Pancreas (tissue), 10 donors: ENCODE measurements around the gene MSLN. TPM values are rescaled to one million over a fixed set of nuclear protein-coding genes. Genes with fewer than 3 reads are reported as not detected.

ENCODE experiments used
- ATAC-seq, 4 donors: fragments of 200-7000 bp; cut with Tn5 transposase; one replicate each; pipeline versions ENCODE4 v1.8.0 to v1.9.1; 2020; ENCODE audit warnings: mild to moderate bottlenecking in 4 of 4, moderate library complexity in 4 of 4
- DNase-seq, 6 donors: peaks; one replicate each; pipeline ENCODE4 v3.0.0-alpha.2; 2020
- FAIRE-seq: peaks from 2 replicates; lab custom pipeline; 2012; peaks lifted over from hg19 to GRCh38; lab: Jason Lieb, UNC
- H3K27ac ChIP-seq, 4 donors: fragments of 200-600 bp; sonication (generic); 1 replicate in 3 of 4; 2 replicates in 1 of 4; pipeline versions ENCODE4 v1.5.0 to v1.8.0; 2020
- H3K27me3 ChIP-seq, 4 donors: fragments of 200-600 bp; one replicate each; pipeline ENCODE4 v1.8.0; 2021
- H3K36me3 ChIP-seq, 3 donors: fragments of 200-600 bp; sonication (generic) in 1 of 3; one replicate each; pipeline versions ENCODE4 v1.5.0 to v1.8.0; 2020 to 2021
- H3K4me1 ChIP-seq, 3 donors: fragments of 200-600 bp; one replicate each; pipeline ENCODE4 v1.8.0; 2021
- H3K4me3 ChIP-seq, 4 donors: fragments of 200-600 bp; sonication (generic) in 2 of 4; one replicate each; pipeline versions ENCODE4 v1.5.0 to v1.8.0; 2020 to 2021
- H3K9me3 ChIP-seq, 4 donors: fragments of 200-600 bp; one replicate each; pipeline ENCODE4 v1.8.0; 2021
- CTCF ChIP-seq, 4 donors: fragments of 200-600 bp; sonication (generic) in 3 of 4; IDR thresholded peaks; one replicate each; pipeline versions ENCODE4 v1.5.0 to v1.8.0; 2021; ENCODE audit warnings: antibody characterized with exemption in 4 of 4
- WGBS, 2 donors: extraction: QIAGEN DNeasy Blood & Tissue Kit; methylation state at CpG; one replicate each; pipeline ENCODE4 v1.1.7; 2013; 5-methylcytosine and 5-hydroxymethylcytosine counted together
- intact Hi-C, 3 donors: fragments of 100-400 bp; cut with DNase I; formaldehyde crosslinking; loops; one replicate each; pipeline versions ENCODE4 v1.11.1 to v1.14.2; 2022
- polyA plus RNA-seq, 2 donors: library from polyadenylated mRNA; stranded (reverse); fragments of 200-250 nt; gene quantifications; one replicate each; pipeline ENCODE4 v1.2.3, GENCODE V29; 2013
- total RNA-seq, 6 donors: library from RNA; stranded (reverse); fragmentation: NEBNext Ultra II Directional in 4 of 6; extraction: Animal tissue kit (Norgen Biotek cat#: 25700) in 4 of 6; gene quantifications; one replicate each; pipeline versions ENCODE4 v1.2.1 to v1.2.4, GENCODE V29; 2021 to 2023
- donor health status: healthy with polysubstance abuse.
- donor health status: DM: no; HTN: no; CAD: no; lungs with moderate emphysema.
- donor health status: DM: no; HTN: no; CAD: no.
- donor health status: control.
- donor health status: control.
- donor health status: Bipolar disorder and iron deficiency.
- donor health status: DM: yes; HTN: yes; CAD: no.
- donor health status: DM: no; HTN: no; CAD: no.
- donor health status: DM: no; HTN: no; CAD: no.
- donor health status: DM: yes; HTN: yes; CAD: no.

MSLN gene
- total and polyA plus RNA-seq, 8 donors, result 0.35 to 4.6 (median 0.96) TPM; not detected in 1

GRCh38 chr16:813916-814412 lies 53.4 kb downstream of the MSLN start:
- Histone ChIP-seq H3K36me3 (no peaks in the 10 kb centered on the region), H3K9me3 (no peaks in the 10 kb centered on the region), H3K4me1 (no peaks in the 10 kb centered on the region), H3K4me3 (no peak overlapping the region), H3K27ac (no peak overlapping the region), H3K27me3 (peaks cover 0 to 22% (median 2%) of the 10 kb centered on the region in 4 donors)
- FAIRE-seq (no peak), ATAC-seq (no peak), DNase-seq (no peak)
- 54 to 58% methylated on average over 22 of the region's 22 CpGs for WGBS, 2 donors
- intact Hi-C loops, result loop anchor here in 1 of 3 donors (2.0 to 10.0 kb wide), 2 partner anchors 243 to 381 kb away; no protein-coding TSS in a partner anchor
- TF ChIP-seq CTCF (IDR thresholded peaks at IDR 0.05), result no peak

GRCh38 chr16:814974-815373 lies 54.4 kb downstream of the MSLN start:
- peaks cover 0 to 22% (median 2%) of the 10 kb centered on the region in 4 donors for H3K27me3 ChIP-seq
- WGBS, 2 donors, result 50 to 63% methylated on average over 9 of the region's 9 CpGs

DNA sequence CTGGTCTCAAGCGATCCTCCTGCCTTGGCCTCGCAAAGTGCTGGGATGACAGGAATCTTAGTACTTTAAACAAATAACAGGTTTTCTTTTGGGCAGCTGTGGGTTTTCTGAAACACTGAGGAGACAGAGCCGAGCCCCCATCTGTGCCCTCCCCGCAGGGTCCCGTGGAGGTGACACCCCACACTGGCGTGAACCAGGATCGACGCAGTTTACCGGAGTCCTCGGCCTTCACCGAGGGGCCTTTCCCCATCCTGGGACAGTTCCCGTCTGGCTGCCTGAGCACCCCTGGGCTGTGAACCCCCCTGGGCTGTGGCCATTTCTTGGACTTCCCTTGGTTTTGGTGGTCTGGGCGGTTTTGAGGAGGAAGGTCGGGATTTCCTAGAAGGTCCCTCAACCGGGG lies 55.3 kb downstream of the MSLN start:
- DNase-seq, result peak in 1 of 6 donors; percentile 55
- TF ChIP-seq CTCF (IDR thresholded peaks at IDR 0.05), result no peak
- Histone ChIP-seq H3K4me1 (no peaks in the 10 kb centered on the region), H3K4me3 (no peak overlapping the region), H3K9me3 (no peaks in the 10 kb centered on the region), H3K27me3 (peaks cover 0 to 22% (median 2%) of the 10 kb centered on the region in 4 donors), H3K36me3 (no peaks in the 10 kb centered on the region), H3K27ac (no peak overlapping the region)
- no peak for FAIRE-seq
- 73 to 84% methylated on average over 15 of the region's 15 CpGs for WGBS, 2 donors
- no peak for ATAC-seq
- intact Hi-C loops, result loop anchor here in 2 of 3 donors (5.0 to 10.0 kb wide), 2 partner anchors 236 to 379 kb away; no protein-coding TSS in a partner anchor

More at GRCh38 chr16:814974-815373, 54.4 kb downstream of the MSLN start:
- H3K4me3 ChIP-seq, result no peak overlapping the region
- no peaks in the 10 kb centered on the region for H3K9me3 ChIP-seq
- FAIRE-seq (no peak), DNase-seq (no peak), ATAC-seq (no peak)
- H3K4me1 ChIP-seq, result no peaks in the 10 kb centered on the region
- no peak for TF ChIP-seq CTCF (IDR thresholded peaks at IDR 0.05)
- H3K27ac ChIP-seq, result no peak overlapping the region
- H3K36me3 ChIP-seq, result no peaks in the 10 kb centered on the region
- intact Hi-C loops, result loop anchor here in 2 of 3 donors (5.0 to 10.0 kb wide), 2 partner anchors 237 to 380 kb away; no protein-coding TSS in a partner anchor

GRCh38 chr16:817001-817906 lies 56.7 kb downstream of the MSLN start:
- Histone ChIP-seq H3K27ac (no peak overlapping the region), H3K9me3 (no peaks in the 10 kb centered on the region), H3K36me3 (no peaks in the 10 kb centered on the region), H3K4me3 (no peak overlapping the region), H3K27me3 (peaks cover 0 to 20% (median 2%) of the 10 kb centered on the region in 4 donors), H3K4me1 (no peaks in the 10 kb centered on the region)
- no peak for FAIRE-seq
- ATAC-seq, result no peak
- intact Hi-C loops, result loop anchor here in 2 of 3 donors (5.0 to 10.0 kb wide), 2 partner anchors 235 to 378 kb away; no protein-coding TSS in a partner anchor
- DNase-seq, result peak in 1 of 6 donors; percentile 66
- no peak for TF ChIP-seq CTCF (IDR thresholded peaks at IDR 0.05)
- 35 to 56% methylated on average over 64 to 71 of the region's 71 CpGs for WGBS, 2 donors
